Coronary artery (tissue), 2 donors: ENCODE data around the gene TBCEL.

ENCODE experiments used
- DNase-seq: peaks from one replicate; pipeline ENCODE4 v3.0.0-alpha.2; 2017; ENCODE audit warnings: low spot score
- H3K27ac ChIP-seq, 2 donors: fragments of 200-600 bp; sonication (generic); one replicate each; pipeline ENCODE4 v1.5.1; 2016 to 2019
- H3K4me3 ChIP-seq: fragments of 200-600 bp; sonication (generic); 2 replicates; pipeline ENCODE4 v1.5.1; 2016; ENCODE audit warnings: mild to moderate bottlenecking, moderate library complexity
- CTCF ChIP-seq: fragments of 200-600 bp; sonication (generic); IDR thresholded peaks from one replicate; pipeline ENCODE4 v1.5.1; 2019; ENCODE audit warnings: antibody characterized with exemption

Gene TBCEL

GRCh38 chr11:121059605-121060004 is 35.7 kb downstream of the TBCEL start:
- TF ChIP-seq CTCF = no peak
- no peak for DNase-seq
- Histone ChIP-seq H3K4me3 (no peak overlapping the region), H3K27ac (no peak overlapping the region)

GRCh38 chr11:121063728-121064127 is 39.8 kb downstream of the TBCEL start:
- Histone ChIP-seq H3K4me3 (no peak overlapping the region), H3K27ac (no peak overlapping the region)
- DNase-seq = no peak
- no peak for TF ChIP-seq CTCF

- TF ChIP-seq CTCF = no peak
- Histone ChIP-seq H3K4me3 (no peak overlapping the region), H3K27ac (no peak overlapping the region)
- no peak for DNase-seq
These were observed 42.7 kb downstream of the TBCEL start for GRCh38 chr11:121066623-121067022.

- H3K4me3 ChIP-seq = no peak overlapping the region
- DNase-seq = no peak
- no peak overlapping the region for H3K27ac ChIP-seq
- no peak for TF ChIP-seq CTCF
These were observed 43.1 kb downstream of the TBCEL start for GRCh38 chr11:121067026-121067425.

GRCh38 chr11:121067453-121067852 is 43.6 kb downstream of the TBCEL start:
- Histone ChIP-seq H3K4me3 (no peak overlapping the region), H3K27ac (no peak overlapping the region)
- no peak for TF ChIP-seq CTCF
- no peak for DNase-seq

GRCh38 chr11:121067962-121068647 is 44.2 kb downstream of the TBCEL start:
- Histone ChIP-seq H3K4me3 (no peak overlapping the region), H3K27ac (no peak overlapping the region)
- TF ChIP-seq CTCF = no peak
- DNase-seq = no peak

DNA sequence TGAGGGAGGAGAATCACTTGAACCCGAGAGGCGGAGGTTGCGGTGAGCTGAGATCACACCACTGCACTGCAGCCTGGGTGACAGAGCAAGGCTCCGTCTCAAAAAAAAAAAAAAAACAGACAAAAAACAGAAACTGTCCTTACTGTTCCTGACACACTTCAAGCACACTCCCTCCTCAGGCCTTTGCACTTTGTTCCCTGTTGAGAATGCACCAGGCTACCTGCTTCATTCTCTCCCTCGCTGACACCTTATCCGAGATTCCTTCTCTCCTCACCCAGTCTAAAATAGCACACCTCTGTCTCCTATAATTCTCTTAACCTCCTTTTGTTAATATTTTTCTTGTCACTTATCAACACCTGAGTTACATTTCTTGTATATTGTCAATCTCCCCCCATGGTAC is 44.9 kb downstream of the TBCEL start:
- DNase-seq = no peak
- TF ChIP-seq CTCF = no peak
- Histone ChIP-seq H3K27ac (no peak overlapping the region), H3K4me3 (no peak overlapping the region)
